Fibroblast of upper back skin (primary cell): ENCODE data around the gene GPRIN1.
"Not testable (repeated sequence)": the region's sequence is repeated elsewhere in the genome, so short reads cannot be mapped to it uniquely, and the experiment has no call there.

Experiments
- DNase-seq: peaks from one replicate; pipeline ENCODE4 v3.0.0-alpha.2; 2013

Gene GPRIN1

GRCh38 chr5:176564002-176564401 lies 46.0 kb downstream of the GPRIN1 start:
- no peak for DNase-seq

- no peak for DNase-seq
Measured at GRCh38 chr5:176562189-176562588, 47.8 kb downstream of the GPRIN1 start.

- no peak for DNase-seq
Measured at GRCh38 chr5:176561259-176561658, 48.7 kb downstream of the GPRIN1 start.

GRCh38 chr5:176560364-176560763 lies 49.6 kb downstream of the GPRIN1 start:
- no peak for DNase-seq

GRCh38 chr5:176559683-176560082 lies 50.3 kb downstream of the GPRIN1 start:
- no peak for DNase-seq

GRCh38 chr5:176557846-176558245 lies 52.1 kb downstream of the GPRIN1 start:
- DNase-seq, result no peak

- DNase-seq, result no peak
Measured at GRCh38 chr5:176553260-176554085, 56.5 kb downstream of the GPRIN1 start.

GRCh38 chr5:176552332-176552869 lies 57.6 kb downstream of the GPRIN1 start:
- no peak for DNase-seq

GRCh38 chr5:176550937-176551336 lies 59.0 kb downstream of the GPRIN1 start:
- DNase-seq, result not testable (repeated sequence)

- DNase-seq, result no peak
Measured at GRCh38 chr5:176550275-176550831, 59.6 kb downstream of the GPRIN1 start.

- DNase-seq, result no peak
Measured at GRCh38 chr5:176549871-176550270, 60.1 kb downstream of the GPRIN1 start.

- DNase-seq, result no peak
Measured at GRCh38 chr5:176548967-176549444, 61.0 kb downstream of the GPRIN1 start, which contains the start of gene CDHR2. TSS of gene CDHR2 (plus strand) at chr5:176549342. CDS start at chr5:176565353, 16,011 bp downstream.

- DNase-seq, result no peak
Measured at GRCh38 chr5:176547802-176548201, 62.2 kb downstream of the GPRIN1 start.
